PFSK-1 (cell line): ENCODE results near the gene GATA2.

Experiments used
- POLR2AphosphoS5 ChIP-seq: IDR thresholded peaks from 2 replicates; pipeline ENCODE4 v1.6.1; 2012; ENCODE audit warnings: low read depth, mild to moderate bottlenecking, control low read depth, low read length, moderate library complexity
- REST ChIP-seq, 2 experiments: IDR thresholded peaks; 2 replicates each; pipeline versions ENCODE4 v1.6.1 to v1.8.0; 2011 to 2012; ENCODE audit warnings: low read depth in 2 of 2, low read length in 2 of 2, control low read depth in 1 of 2, inconsistent platforms in 1 of 2, mild to moderate bottlenecking in 1 of 2, moderate library complexity in 1 of 2; ENCODE audit not compliant: insufficient read depth in 1 of 2

- TF ChIP-seq POLR2AphosphoS5 (no peak), REST (IDR thresholded peaks at IDR 0.05; ENCODE audit: insufficient read depth in 1 of 2, low read depth in 2 of 2, low read length in 2 of 2) (no peak)
These were observed 12.8 kb upstream of the GATA2 start for GRCh38 chr3:128505771-128506170.
